GM23338 (cell line): ENCODE data around the gene CFAP97D2.

ENCODE experiments used
- CREB1 ChIP-seq: fragments of 250-450 bp; sonication (Bioruptor Pico); IDR thresholded peaks from 2 replicates; pipeline ENCODE4 v1.5.0; 2020; ENCODE audit warnings: low read depth, mild to moderate bottlenecking, moderate library complexity
- CTCF ChIP-seq, 2 experiments: fragments of 200-600 bp in 1 of 2; sonication (generic) in 1 of 2; conservative IDR thresholded peaks; 2 replicates each; pipeline versions ENCODE4 v1.5.1 to v1.6.1; 2016 to 2017; ENCODE audit warnings: antibody characterized with exemption in 2 of 2, low read depth in 2 of 2, mild to moderate bottlenecking in 2 of 2, moderate library complexity in 1 of 2
- ETS1 ChIP-seq: IDR thresholded peaks from 2 replicates; pipeline ENCODE4 v1.6.1; 2016; ENCODE audit warnings: antibody characterized with exemption
- EZH2 ChIP-seq: fragments of 200-600 bp; sonication (generic); IDR thresholded peaks from one replicate; pipeline ENCODE4 v1.8.0; 2017; ENCODE audit warnings: antibody characterized with exemption, mild to moderate bottlenecking, low read depth; ENCODE audit not compliant: unreplicated experiment
- EZH2phosphoT487 ChIP-seq: fragments of 200-600 bp; sonication (generic); IDR thresholded peaks from one replicate; pipeline ENCODE4 v1.8.1; 2018; ENCODE audit warnings: antibody characterized with exemption; ENCODE audit not compliant: unreplicated experiment
- JUNB ChIP-seq: IDR thresholded peaks from one replicate; pipeline ENCODE4 v1.6.1; 2016; ENCODE audit warnings: antibody characterized with exemption; ENCODE audit not compliant: unreplicated experiment
- POLR2AphosphoS5 ChIP-seq: IDR thresholded peaks from 2 replicates; pipeline ENCODE4 v1.6.1; 2016; ENCODE audit warnings: antibody characterized with exemption, low read depth
- STAT1 ChIP-seq: IDR thresholded peaks from one replicate; pipeline ENCODE4 v1.6.1; 2016; ENCODE audit warnings: antibody characterized with exemption; ENCODE audit not compliant: unreplicated experiment
- ZNF114 ChIP-seq: fragments of 250-450 bp; sonication (Bioruptor Pico); IDR thresholded peaks from 2 replicates; pipeline ENCODE4 v1.5.0; 2020; ENCODE audit warnings: mild to moderate bottlenecking, moderate library complexity
- TF ChIP-seq, protein P1 (sequence below): IDR thresholded peaks from one replicate; pipeline ENCODE4 v1.6.1; 2018; ENCODE audit warnings: antibody characterized with exemption; ENCODE audit not compliant: unreplicated experiment
- TF ChIP-seq, protein P2 (sequence below): fragments of 250-450 bp; sonication (Bioruptor Pico); IDR thresholded peaks from 2 replicates; pipeline ENCODE4 v1.5.0; 2020; ENCODE audit warnings: mild to moderate bottlenecking, moderate library complexity

DNA sequence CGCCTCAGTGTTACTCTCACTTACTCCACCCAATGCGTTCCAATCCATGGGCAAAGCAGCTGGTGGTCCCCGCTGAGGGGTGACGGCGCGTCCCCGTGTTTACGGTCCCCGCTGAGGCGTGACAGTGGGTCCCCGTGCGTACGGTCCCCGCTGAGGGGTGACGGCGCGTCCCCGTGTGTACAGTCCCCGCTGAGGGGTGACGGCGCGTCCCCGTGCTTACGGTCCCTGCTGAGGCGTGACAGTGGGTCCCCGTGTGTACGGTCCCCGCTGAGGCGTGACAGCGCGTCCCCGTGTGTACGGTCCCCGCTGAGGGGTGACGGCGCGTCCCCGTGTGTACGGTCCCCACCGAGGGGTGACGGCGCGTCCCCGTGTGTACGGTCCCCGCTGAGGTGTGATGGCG lies 19.5 kb downstream of the CFAP97D2 start:
- no peak for TF ChIP-seq CTCF (conservative IDR thresholded peaks at IDR 0.05; ENCODE audit: low read depth in 2 of 2)
- TF ChIP-seq, protein P1, sequence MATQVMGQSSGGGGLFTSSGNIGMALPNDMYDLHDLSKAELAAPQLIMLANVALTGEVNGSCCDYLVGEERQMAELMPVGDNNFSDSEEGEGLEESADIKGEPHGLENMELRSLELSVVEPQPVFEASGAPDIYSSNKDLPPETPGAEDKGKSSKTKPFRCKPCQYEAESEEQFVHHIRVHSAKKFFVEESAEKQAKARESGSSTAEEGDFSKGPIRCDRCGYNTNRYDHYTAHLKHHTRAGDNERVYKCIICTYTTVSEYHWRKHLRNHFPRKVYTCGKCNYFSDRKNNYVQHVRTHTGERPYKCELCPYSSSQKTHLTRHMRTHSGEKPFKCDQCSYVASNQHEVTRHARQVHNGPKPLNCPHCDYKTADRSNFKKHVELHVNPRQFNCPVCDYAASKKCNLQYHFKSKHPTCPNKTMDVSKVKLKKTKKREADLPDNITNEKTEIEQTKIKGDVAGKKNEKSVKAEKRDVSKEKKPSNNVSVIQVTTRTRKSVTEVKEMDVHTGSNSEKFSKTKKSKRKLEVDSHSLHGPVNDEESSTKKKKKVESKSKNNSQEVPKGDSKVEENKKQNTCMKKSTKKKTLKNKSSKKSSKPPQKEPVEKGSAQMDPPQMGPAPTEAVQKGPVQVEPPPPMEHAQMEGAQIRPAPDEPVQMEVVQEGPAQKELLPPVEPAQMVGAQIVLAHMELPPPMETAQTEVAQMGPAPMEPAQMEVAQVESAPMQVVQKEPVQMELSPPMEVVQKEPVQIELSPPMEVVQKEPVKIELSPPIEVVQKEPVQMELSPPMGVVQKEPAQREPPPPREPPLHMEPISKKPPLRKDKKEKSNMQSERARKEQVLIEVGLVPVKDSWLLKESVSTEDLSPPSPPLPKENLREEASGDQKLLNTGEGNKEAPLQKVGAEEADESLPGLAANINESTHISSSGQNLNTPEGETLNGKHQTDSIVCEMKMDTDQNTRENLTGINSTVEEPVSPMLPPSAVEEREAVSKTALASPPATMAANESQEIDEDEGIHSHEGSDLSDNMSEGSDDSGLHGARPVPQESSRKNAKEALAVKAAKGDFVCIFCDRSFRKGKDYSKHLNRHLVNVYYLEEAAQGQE: no peak
- TF ChIP-seq EZH2: no peak
- TF ChIP-seq EZH2phosphoT487: no peak
- TF ChIP-seq STAT1: no peak
- TF ChIP-seq POLR2AphosphoS5: no peak
- no peak for TF ChIP-seq ETS1
- TF ChIP-seq ZNF114: no peak
- TF ChIP-seq, protein P2, sequence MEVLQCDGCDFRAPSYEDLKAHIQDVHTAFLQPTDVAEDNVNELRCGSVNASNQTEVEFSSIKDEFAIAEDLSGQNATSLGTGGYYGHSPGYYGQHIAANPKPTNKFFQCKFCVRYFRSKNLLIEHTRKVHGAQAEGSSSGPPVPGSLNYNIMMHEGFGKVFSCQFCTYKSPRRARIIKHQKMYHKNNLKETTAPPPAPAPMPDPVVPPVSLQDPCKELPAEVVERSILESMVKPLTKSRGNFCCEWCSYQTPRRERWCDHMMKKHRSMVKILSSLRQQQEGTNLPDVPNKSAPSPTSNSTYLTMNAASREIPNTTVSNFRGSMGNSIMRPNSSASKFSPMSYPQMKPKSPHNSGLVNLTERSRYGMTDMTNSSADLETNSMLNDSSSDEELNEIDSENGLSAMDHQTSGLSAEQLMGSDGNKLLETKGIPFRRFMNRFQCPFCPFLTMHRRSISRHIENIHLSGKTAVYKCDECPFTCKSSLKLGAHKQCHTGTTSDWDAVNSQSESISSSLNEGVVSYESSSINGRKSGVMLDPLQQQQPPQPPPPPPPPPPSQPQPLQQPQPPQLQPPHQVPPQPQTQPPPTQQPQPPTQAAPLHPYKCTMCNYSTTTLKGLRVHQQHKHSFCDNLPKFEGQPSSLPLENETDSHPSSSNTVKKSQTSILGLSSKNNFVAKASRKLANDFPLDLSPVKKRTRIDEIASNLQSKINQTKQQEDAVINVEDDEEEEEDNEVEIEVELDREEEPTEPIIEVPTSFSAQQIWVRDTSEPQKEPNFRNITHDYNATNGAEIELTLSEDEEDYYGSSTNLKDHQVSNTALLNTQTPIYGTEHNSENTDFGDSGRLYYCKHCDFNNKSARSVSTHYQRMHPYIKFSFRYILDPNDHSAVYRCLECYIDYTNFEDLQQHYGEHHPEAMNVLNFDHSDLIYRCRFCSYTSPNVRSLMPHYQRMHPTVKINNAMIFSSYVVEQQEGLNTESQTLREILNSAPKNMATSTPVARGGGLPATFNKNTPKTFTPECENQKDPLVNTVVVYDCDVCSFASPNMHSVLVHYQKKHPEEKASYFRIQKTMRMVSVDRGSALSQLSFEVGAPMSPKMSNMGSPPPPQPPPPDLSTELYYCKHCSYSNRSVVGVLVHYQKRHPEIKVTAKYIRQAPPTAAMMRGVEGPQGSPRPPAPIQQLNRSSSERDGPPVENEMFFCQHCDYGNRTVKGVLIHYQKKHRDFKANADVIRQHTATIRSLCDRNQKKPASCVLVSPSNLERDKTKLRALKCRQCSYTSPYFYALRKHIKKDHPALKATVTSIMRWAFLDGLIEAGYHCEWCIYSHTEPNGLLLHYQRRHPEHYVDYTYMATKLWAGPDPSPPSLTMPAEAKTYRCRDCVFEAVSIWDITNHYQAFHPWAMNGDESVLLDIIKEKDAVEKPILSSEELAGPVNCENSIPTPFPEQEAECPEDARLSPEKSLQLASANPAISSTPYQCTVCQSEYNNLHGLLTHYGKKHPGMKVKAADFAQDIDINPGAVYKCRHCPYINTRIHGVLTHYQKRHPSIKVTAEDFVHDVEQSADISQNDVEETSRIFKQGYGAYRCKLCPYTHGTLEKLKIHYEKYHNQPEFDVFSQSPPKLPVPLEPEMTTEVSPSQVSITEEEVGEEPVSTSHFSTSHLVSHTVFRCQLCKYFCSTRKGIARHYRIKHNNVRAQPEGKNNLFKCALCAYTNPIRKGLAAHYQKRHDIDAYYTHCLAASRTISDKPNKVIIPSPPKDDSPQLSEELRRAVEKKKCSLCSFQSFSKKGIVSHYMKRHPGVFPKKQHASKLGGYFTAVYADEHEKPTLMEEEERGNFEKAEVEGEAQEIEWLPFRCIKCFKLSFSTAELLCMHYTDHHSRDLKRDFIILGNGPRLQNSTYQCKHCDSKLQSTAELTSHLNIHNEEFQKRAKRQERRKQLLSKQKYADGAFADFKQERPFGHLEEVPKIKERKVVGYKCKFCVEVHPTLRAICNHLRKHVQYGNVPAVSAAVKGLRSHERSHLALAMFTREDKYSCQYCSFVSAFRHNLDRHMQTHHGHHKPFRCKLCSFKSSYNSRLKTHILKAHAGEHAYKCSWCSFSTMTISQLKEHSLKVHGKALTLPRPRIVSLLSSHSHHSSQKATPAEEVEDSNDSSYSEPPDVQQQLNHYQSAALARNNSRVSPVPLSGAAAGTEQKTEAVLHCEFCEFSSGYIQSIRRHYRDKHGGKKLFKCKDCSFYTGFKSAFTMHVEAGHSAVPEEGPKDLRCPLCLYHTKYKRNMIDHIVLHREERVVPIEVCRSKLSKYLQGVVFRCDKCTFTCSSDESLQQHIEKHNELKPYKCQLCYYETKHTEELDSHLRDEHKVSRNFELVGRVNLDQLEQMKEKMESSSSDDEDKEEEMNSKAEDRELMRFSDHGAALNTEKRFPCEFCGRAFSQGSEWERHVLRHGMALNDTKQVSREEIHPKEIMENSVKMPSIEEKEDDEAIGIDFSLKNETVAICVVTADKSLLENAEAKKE (CRISPR knock-in tag): no peak
- TF ChIP-seq JUNB: no peak
- TF ChIP-seq CREB1 (CRISPR knock-in tag): no peak
